Type B pancreatic cell (in vitro differentiated cells): ENCODE data around the gene LILRB2. TPM values are rescaled to one million over a fixed set of nuclear protein-coding genes. Genes with fewer than 3 reads are reported as not detected.
"Not testable (repeated sequence)": the region's sequence is repeated elsewhere in the genome, so short reads cannot be mapped to it uniquely, and the experiment has no call there.

ENCODE experiments used
- DNase-seq: peaks from one replicate; pipeline ENCODE4 v3.0.0; 2021; ENCODE audit warnings: mixed read lengths; ENCODE audit not compliant: unreplicated experiment; ENCODE audit errors: extremely low spot score
- H3K27ac Mint-ChIP-seq: 2 replicates; pipeline ENCODE4 v1.8.0; 2021; ENCODE audit warnings: mild to moderate bottlenecking, mixed read lengths
- H3K27me3 Mint-ChIP-seq: 2 replicates; pipeline ENCODE4 v1.8.0; 2021; ENCODE audit warnings: mixed read lengths
- H3K36me3 Mint-ChIP-seq: 2 replicates; pipeline ENCODE4 v1.8.0; 2021; ENCODE audit warnings: mixed read lengths
- H3K4me1 Mint-ChIP-seq: one replicate; pipeline ENCODE4 v1.8.0; 2021; ENCODE audit warnings: mixed read lengths; ENCODE audit not compliant: unreplicated experiment
- H3K4me3 Mint-ChIP-seq: 2 replicates; pipeline ENCODE4 v1.8.0; 2021; ENCODE audit warnings: mild to moderate bottlenecking, mixed read lengths
- H3K9me3 Mint-ChIP-seq: 2 replicates; pipeline ENCODE4 v1.8.0; 2021; ENCODE audit warnings: mixed read lengths
- total RNA-seq: library from RNA; stranded (reverse); gene quantifications from 2 replicates; pipeline ENCODE4 v1.2.1, GENCODE V29; 2021; ENCODE audit warnings: low replicate concordance
- TF ChIP-seq, protein P1 (sequence below): fragments of 200-600 bp; sonication (generic); conservative IDR thresholded peaks from 2 replicates; pipeline ENCODE4 v1.5.0; 2021; ENCODE audit warnings: antibody characterized with exemption, mild to moderate bottlenecking

LILRB2 gene
- total RNA-seq, 1 donor from 2014 or later, result not detected

DNA sequence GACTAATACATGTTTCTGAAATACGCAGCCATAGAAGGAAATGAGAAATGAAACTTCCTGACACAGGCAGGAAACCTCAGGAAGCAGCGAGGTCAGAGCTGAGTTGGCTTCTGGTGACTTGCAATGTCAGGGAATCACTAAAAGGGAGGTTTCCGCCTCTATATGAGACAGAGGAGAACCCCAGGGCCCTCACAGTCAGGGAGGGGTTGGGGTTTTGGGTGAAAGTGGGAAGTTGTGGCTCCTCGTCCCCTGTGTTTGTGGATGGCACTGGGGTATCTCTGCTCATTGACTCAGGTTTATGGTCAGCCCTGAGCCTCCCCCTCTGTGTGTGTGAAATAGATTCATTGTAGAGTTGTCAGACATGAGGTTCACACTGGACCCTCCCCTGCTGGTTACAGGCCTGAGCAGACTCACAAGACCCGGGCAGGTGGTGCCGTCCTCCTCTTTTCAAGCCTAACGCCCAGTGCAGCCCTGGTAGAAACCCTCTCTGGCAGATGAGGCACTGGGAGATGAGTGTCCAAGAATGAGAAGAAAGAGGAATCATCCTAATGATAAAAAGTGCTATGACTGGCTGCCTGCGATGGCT is 32.8 kb downstream of the LILRB2 start:
- H3K36me3 Mint-ChIP-seq, result no peaks in the 10 kb centered on the region
- H3K27ac Mint-ChIP-seq, result no peak overlapping the region
- no peaks in the 10 kb centered on the region for H3K4me1 Mint-ChIP-seq
- no peak for DNase-seq
- H3K4me3 Mint-ChIP-seq, result no peak overlapping the region
- H3K27me3 Mint-ChIP-seq, result peaks cover 15% of the 10 kb centered on the region
- no peaks in the 10 kb centered on the region for H3K9me3 Mint-ChIP-seq
- TF ChIP-seq, protein P1, sequence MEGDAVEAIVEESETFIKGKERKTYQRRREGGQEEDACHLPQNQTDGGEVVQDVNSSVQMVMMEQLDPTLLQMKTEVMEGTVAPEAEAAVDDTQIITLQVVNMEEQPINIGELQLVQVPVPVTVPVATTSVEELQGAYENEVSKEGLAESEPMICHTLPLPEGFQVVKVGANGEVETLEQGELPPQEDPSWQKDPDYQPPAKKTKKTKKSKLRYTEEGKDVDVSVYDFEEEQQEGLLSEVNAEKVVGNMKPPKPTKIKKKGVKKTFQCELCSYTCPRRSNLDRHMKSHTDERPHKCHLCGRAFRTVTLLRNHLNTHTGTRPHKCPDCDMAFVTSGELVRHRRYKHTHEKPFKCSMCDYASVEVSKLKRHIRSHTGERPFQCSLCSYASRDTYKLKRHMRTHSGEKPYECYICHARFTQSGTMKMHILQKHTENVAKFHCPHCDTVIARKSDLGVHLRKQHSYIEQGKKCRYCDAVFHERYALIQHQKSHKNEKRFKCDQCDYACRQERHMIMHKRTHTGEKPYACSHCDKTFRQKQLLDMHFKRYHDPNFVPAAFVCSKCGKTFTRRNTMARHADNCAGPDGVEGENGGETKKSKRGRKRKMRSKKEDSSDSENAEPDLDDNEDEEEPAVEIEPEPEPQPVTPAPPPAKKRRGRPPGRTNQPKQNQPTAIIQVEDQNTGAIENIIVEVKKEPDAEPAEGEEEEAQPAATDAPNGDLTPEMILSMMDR, result no peak

GRCh38 chr19:54247106-54247930 is 33.6 kb downstream of the LILRB2 start:
- no peak for DNase-seq
- Mint-ChIP-seq H3K27ac (no peak overlapping the region), H3K36me3 (no peaks in the 10 kb centered on the region), H3K4me1 (no peaks in the 10 kb centered on the region), H3K4me3 (no peak overlapping the region), H3K9me3 (no peaks in the 10 kb centered on the region), H3K27me3 (peaks cover 15% of the 10 kb centered on the region)
- TF ChIP-seq, protein P1, result no peak

DNA sequence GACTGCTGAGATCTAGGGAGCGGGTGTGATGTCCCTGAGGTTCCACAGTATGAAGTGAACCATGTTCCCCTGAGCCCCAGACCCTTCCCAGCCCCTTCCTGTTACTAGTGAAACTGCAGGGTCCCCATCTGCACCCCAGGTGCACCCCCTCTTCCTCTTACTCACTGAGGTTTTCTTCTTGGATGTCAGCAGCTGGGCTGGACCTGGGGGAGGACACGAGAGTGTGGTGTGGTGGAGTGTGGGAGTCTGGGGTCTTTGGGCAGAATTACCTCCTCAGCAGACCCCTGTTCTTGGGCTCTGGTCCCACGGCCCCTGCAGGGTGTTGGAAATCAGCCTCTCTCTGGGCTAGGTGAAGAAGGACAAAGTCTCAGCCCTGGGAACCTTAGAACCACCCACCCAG is 35.0 kb downstream of the LILRB2 start:
- Mint-ChIP-seq H3K27me3 (peaks cover 15% of the 10 kb centered on the region), H3K4me3 (no peak overlapping the region), H3K9me3 (no peaks in the 10 kb centered on the region), H3K4me1 (no peaks in the 10 kb centered on the region), H3K27ac (no peak overlapping the region), H3K36me3 (no peaks in the 10 kb centered on the region)
- DNase-seq, result no peak
- TF ChIP-seq, protein P1, result no peak

DNA sequence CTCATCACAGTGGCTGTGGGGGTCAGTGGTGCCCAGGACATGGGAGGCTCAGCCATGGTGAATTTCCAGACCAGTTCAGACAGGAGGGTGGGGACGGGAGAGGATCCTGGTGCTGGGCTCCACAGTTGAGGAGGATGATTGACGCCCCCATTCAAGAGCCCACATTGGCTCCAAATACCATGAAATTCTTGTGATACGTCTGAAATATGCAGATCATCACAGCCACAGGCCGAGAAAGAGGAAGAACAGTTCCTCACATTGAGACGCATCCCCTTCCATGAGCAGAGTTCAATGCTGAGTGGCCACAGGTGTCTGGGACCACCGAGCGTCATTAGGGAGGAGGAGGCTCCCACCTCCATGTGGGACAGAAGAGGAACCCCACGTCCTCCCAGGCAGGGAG is 37.1 kb downstream of the LILRB2 start:
- DNase-seq, H3K4me3 Mint-ChIP-seq, H3K27ac Mint-ChIP-seq, H3K9me3 Mint-ChIP-seq, H3K36me3 Mint-ChIP-seq, H3K4me1 Mint-ChIP-seq: not testable (repeated sequence)
- peaks cover 11% of the 10 kb centered on the region for H3K27me3 Mint-ChIP-seq

GRCh38 chr19:54242646-54243045 is 38.3 kb downstream of the LILRB2 start, which contains the start of gene LILRA6:
Gene LILRA6, minus strand, starts transcription at chr19:54242790.
- not testable (repeated sequence) for H3K9me3 Mint-ChIP-seq, H3K36me3 Mint-ChIP-seq, H3K4me1 Mint-ChIP-seq

DNA sequence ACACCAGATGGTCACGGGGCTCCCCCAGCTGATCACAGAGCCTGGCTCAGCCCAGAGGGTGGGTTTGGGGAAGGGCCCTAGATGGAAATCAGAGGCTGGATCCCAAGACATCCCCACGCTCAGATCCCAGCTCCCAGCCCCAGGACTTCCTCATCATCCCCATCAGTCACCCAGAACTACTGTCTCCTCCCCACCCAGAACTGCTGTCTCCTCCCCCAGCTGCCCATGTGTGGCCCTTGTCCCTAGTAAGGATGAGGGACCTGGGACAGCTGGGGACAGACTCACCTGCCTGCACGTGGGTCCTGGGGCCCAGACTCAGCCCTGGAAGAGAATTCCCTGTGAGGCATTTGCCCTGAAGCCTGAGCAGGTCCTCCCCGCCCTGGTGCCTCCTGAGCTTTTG is 38.7 kb downstream of the LILRB2 start:
- DNase-seq, H3K36me3 Mint-ChIP-seq, H3K27ac Mint-ChIP-seq, H3K4me3 Mint-ChIP-seq, H3K4me1 Mint-ChIP-seq, H3K9me3 Mint-ChIP-seq: not testable (repeated sequence)
- peaks cover 13% of the 10 kb centered on the region for H3K27me3 Mint-ChIP-seq

More at GRCh38 chr19:54242646-54243045, 38.3 kb downstream of the LILRB2 start, which contains the start of gene LILRA6:
- not testable (repeated sequence) for H3K27ac Mint-ChIP-seq, DNase-seq, H3K4me3 Mint-ChIP-seq
- peaks cover 12% of the 10 kb centered on the region for H3K27me3 Mint-ChIP-seq

GRCh38 chr19:54240372-54241336 is 40.3 kb downstream of the LILRB2 start:
- not testable (repeated sequence) for H3K4me3 Mint-ChIP-seq, H3K27ac Mint-ChIP-seq, DNase-seq, H3K36me3 Mint-ChIP-seq, H3K9me3 Mint-ChIP-seq, H3K4me1 Mint-ChIP-seq
- H3K27me3 Mint-ChIP-seq, result peaks cover 17% of the 10 kb centered on the region

DNA sequence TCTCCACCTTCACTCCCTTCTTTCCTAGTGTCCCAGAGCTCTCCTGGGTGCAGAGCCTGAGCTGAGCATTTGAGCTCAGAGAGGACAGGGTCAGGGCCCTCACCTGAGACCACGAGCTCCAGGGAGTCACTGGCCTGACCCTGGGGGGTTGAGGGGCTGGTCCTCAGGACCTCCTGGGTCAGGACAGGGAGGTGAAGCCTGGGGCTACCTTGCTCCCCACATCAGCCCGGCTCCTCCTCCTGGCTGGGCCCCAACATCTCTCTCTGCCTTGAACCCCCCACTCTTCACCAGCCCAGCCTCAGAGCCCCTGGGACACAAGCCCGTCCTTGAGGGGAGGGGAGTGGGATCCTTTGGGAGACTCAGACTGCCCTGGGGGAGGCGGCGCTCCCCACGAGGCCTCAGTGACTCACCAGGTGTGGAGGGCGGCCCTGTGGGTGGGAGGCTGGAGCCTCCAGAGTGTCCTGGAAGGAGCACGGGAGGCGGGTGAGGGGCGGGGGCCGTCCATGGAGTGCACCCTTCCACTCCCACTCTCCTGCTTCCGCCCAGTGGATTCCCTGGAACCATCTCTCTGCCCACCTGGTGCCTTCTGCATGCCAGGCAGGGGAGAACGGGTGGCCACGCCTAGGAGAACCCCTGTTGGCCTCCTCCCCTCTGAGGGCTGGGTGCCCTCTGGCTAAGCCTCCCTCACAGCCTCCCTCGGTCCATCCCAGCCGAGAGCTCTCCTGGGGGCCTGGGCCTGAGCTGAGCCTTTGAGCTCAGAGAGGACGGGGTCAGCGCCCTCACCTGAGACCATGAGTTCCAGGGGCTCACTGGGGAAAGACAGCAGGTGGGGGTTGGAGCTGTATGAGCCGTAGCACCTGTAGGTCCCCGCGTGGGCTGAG is 41.2 kb downstream of the LILRB2 start:
- H3K27me3 Mint-ChIP-seq, result peaks cover 20% of the 10 kb centered on the region
- H3K36me3 Mint-ChIP-seq, H3K27ac Mint-ChIP-seq, H3K9me3 Mint-ChIP-seq, H3K4me3 Mint-ChIP-seq, H3K4me1 Mint-ChIP-seq, DNase-seq: not testable (repeated sequence)
